ENCODE results near the gene TM7SF2.
A peak's percentile ranks its signal among the peaks of the same experiment; 100 is the strongest.

Gene TM7SF2

GRCh38 chr11:65129649-65130441 lies 18.2 kb downstream of the TM7SF2 start:
- Mint-ChIP-seq H3K27me3 (no peaks in the 10 kb centered on the region), H3K9me3 (no peaks in the 10 kb centered on the region), H3K27ac (ENCODE audit: low read depth) (no peak overlapping the region), H3K36me3 (ENCODE audit: insufficient read depth) (peaks cover 41% of the 10 kb centered on the region), H3K4me3 (no peak overlapping the region), H3K4me1 (peaks cover 24% of the 10 kb centered on the region)
- no peak for DNase-seq (ENCODE audit: low spot score in 2 of 2)
- no peak for ATAC-seq (replicated peaks; ENCODE audit: extremely low read depth, poor library complexity, severe bottlenecking)

GRCh38 chr11:65130631-65131416 lies 19.2 kb downstream of the TM7SF2 start:
- peak overlapping the region; percentile 72 for H3K27ac Mint-ChIP-seq (ENCODE audit: low read depth)
- ATAC-seq (replicated peaks; ENCODE audit: extremely low read depth, poor library complexity, severe bottlenecking) (no peak), DNase-seq (ENCODE audit: low spot score in 2 of 2) (no peak)
- peaks cover 38% of the 10 kb centered on the region for H3K36me3 Mint-ChIP-seq (ENCODE audit: insufficient read depth)
- no peak overlapping the region for H3K4me3 Mint-ChIP-seq
- no peaks in the 10 kb centered on the region for H3K9me3 Mint-ChIP-seq
- peaks cover 34% of the 10 kb centered on the region for H3K4me1 Mint-ChIP-seq
- no peaks in the 10 kb centered on the region for H3K27me3 Mint-ChIP-seq

GRCh38 chr11:65131417-65131776 lies 19.7 kb downstream of the TM7SF2 start:
- Mint-ChIP-seq H3K4me3 (no peak overlapping the region), H3K4me1 (peaks cover 40% of the 10 kb centered on the region), H3K36me3 (ENCODE audit: insufficient read depth) (peaks cover 35% of the 10 kb centered on the region), H3K27ac (ENCODE audit: low read depth) (peak overlapping the region; percentile 72), H3K9me3 (no peaks in the 10 kb centered on the region), H3K27me3 (no peaks in the 10 kb centered on the region)
- DNase-seq (ENCODE audit: low spot score in 2 of 2): no peak
- no peak for ATAC-seq (replicated peaks; ENCODE audit: extremely low read depth, poor library complexity, severe bottlenecking)

- H3K4me3 Mint-ChIP-seq: peak overlapping the region; percentile 96
- no peaks in the 10 kb centered on the region for H3K27me3 Mint-ChIP-seq
- H3K27ac Mint-ChIP-seq (ENCODE audit: low read depth): peak overlapping the region; percentile 49
- no peaks in the 10 kb centered on the region for H3K9me3 Mint-ChIP-seq
- ATAC-seq (replicated peaks; ENCODE audit: extremely low read depth, poor library complexity, severe bottlenecking) (no peak), DNase-seq (ENCODE audit: low spot score in 2 of 2) (no peak)
- peaks cover 35% of the 10 kb centered on the region for H3K36me3 Mint-ChIP-seq (ENCODE audit: insufficient read depth)
- peaks cover 44% of the 10 kb centered on the region for H3K4me1 Mint-ChIP-seq
Measured at GRCh38 chr11:65131895-65132237, 20.2 kb downstream of the TM7SF2 start.

GRCh38 chr11:65132238-65132987 lies 20.7 kb downstream of the TM7SF2 start:
- peak overlapping the region; percentile 96 for H3K4me3 Mint-ChIP-seq
- H3K36me3 Mint-ChIP-seq (ENCODE audit: insufficient read depth): peaks cover 33% of the 10 kb centered on the region
- no peak for ATAC-seq (replicated peaks; ENCODE audit: extremely low read depth, poor library complexity, severe bottlenecking)
- DNase-seq (ENCODE audit: low spot score in 2 of 2): no peak
- peak overlapping the region; percentile 99 for H3K27ac Mint-ChIP-seq (ENCODE audit: low read depth)
- no peaks in the 10 kb centered on the region for H3K9me3 Mint-ChIP-seq
- no peaks in the 10 kb centered on the region for H3K27me3 Mint-ChIP-seq
- peaks cover 44% of the 10 kb centered on the region for H3K4me1 Mint-ChIP-seq

GRCh38 chr11:65132988-65133700 lies 21.5 kb downstream of the TM7SF2 start:
- no peaks in the 10 kb centered on the region for H3K27me3 Mint-ChIP-seq
- H3K36me3 Mint-ChIP-seq (ENCODE audit: insufficient read depth): peaks cover 28% of the 10 kb centered on the region
- H3K4me3 Mint-ChIP-seq: peak overlapping the region; percentile 96
- DNase-seq (ENCODE audit: low spot score in 2 of 2): no peak
- no peaks in the 10 kb centered on the region for H3K9me3 Mint-ChIP-seq
- peak overlapping the region; percentile 99 for H3K27ac Mint-ChIP-seq (ENCODE audit: low read depth)
- no peak for ATAC-seq (replicated peaks; ENCODE audit: extremely low read depth, poor library complexity, severe bottlenecking)
- H3K4me1 Mint-ChIP-seq: peaks cover 44% of the 10 kb centered on the region

GRCh38 chr11:65133724-65134123 lies 22.1 kb downstream of the TM7SF2 start:
- peaks cover 25% of the 10 kb centered on the region for H3K36me3 Mint-ChIP-seq (ENCODE audit: insufficient read depth)
- no peaks in the 10 kb centered on the region for H3K27me3 Mint-ChIP-seq
- DNase-seq (ENCODE audit: low spot score in 2 of 2) (no peak), ATAC-seq (replicated peaks; ENCODE audit: extremely low read depth, poor library complexity, severe bottlenecking) (no peak)
- H3K4me3 Mint-ChIP-seq: peak overlapping the region; percentile 96
- H3K9me3 Mint-ChIP-seq: no peaks in the 10 kb centered on the region
- H3K4me1 Mint-ChIP-seq: peaks cover 44% of the 10 kb centered on the region
- H3K27ac Mint-ChIP-seq (ENCODE audit: low read depth): peak overlapping the region; percentile 99

GRCh38 chr11:65134240-65134951 lies 22.7 kb downstream of the TM7SF2 start, which contains the start of gene SYVN1:
Gene SYVN1 (minus strand): TSS chr11:65134519. CDS start chr11:65133601, 918 bp downstream.
- DNase-seq (ENCODE audit: low spot score in 2 of 2): peak; percentile 85 to 87
- peak within 1 kb of the TSS; percentile 99 for H3K27ac Mint-ChIP-seq (ENCODE audit: low read depth)
- ATAC-seq (replicated peaks; ENCODE audit: extremely low read depth, poor library complexity, severe bottlenecking): peak; percentile 82
- peaks cover 44% of the 10 kb centered on the region for H3K4me1 Mint-ChIP-seq
- H3K9me3 Mint-ChIP-seq: no peaks in the 10 kb centered on the region
- H3K36me3 Mint-ChIP-seq (ENCODE audit: insufficient read depth): peaks cover 24% of the 10 kb centered on the region
- peak within 1 kb of the TSS; percentile 96 for H3K4me3 Mint-ChIP-seq
- H3K27me3 Mint-ChIP-seq: no peaks in the 10 kb centered on the region

- Mint-ChIP-seq H3K27me3 (no peaks in the 10 kb centered on the region), H3K36me3 (ENCODE audit: insufficient read depth) (peaks cover 24% of the 10 kb centered on the region), H3K4me1 (peaks cover 44% of the 10 kb centered on the region), H3K4me3 (peak overlapping the region; percentile 96), H3K9me3 (no peaks in the 10 kb centered on the region), H3K27ac (ENCODE audit: low read depth) (peak overlapping the region; percentile 99)
- ATAC-seq (replicated peaks; ENCODE audit: extremely low read depth, poor library complexity, severe bottlenecking): peak; percentile 91
- peak; percentile 57 to 83 for DNase-seq (ENCODE audit: low spot score in 2 of 2)
Measured at GRCh38 chr11:65134952-65135632, 23.4 kb downstream of the TM7SF2 start.

- ATAC-seq (replicated peaks; ENCODE audit: extremely low read depth, poor library complexity, severe bottlenecking): no peak
- peaks cover 44% of the 10 kb centered on the region for H3K4me1 Mint-ChIP-seq
Measured at GRCh38 chr11:65135633-65136145, 24.0 kb downstream of the TM7SF2 start.

GRCh38 chr11:65136515-65137096 lies 24.9 kb downstream of the TM7SF2 start:
- H3K27me3 Mint-ChIP-seq: peaks cover 4% of the 10 kb centered on the region
- ATAC-seq (replicated peaks; ENCODE audit: extremely low read depth, poor library complexity, severe bottlenecking): no peak
- H3K4me1 Mint-ChIP-seq: peaks cover 37% of the 10 kb centered on the region
- H3K27ac Mint-ChIP-seq (ENCODE audit: low read depth): peak overlapping the region; percentile 99
- DNase-seq (ENCODE audit: low spot score in 2 of 2): no peak
- no peaks in the 10 kb centered on the region for H3K9me3 Mint-ChIP-seq
- peak overlapping the region; percentile 96 for H3K4me3 Mint-ChIP-seq
- peaks cover 19% of the 10 kb centered on the region for H3K36me3 Mint-ChIP-seq (ENCODE audit: insufficient read depth)

More at GRCh38 chr11:65135633-65136145, 24.0 kb downstream of the TM7SF2 start:
- Mint-ChIP-seq H3K36me3 (ENCODE audit: insufficient read depth) (peaks cover 22% of the 10 kb centered on the region), H3K27me3 (no peaks in the 10 kb centered on the region), H3K4me3 (peak overlapping the region; percentile 96), H3K9me3 (no peaks in the 10 kb centered on the region), H3K27ac (ENCODE audit: low read depth) (peak overlapping the region; percentile 99)
- DNase-seq (ENCODE audit: low spot score in 2 of 2): no peak

Data from central memory CD8-positive, alpha-beta T cell (primary cell).